Endodermal cell (in vitro differentiated cells): ENCODE results near the gene ENG. TPM values are rescaled to one million over a fixed set of nuclear protein-coding genes. Genes with fewer than 3 reads are reported as not detected.

Experiments
- DNase-seq: peaks from one replicate; pipeline ENCODE4 v3.0.0-alpha.2; 2017
- H3K27ac ChIP-seq: 2 replicates; pipeline ENCODE4 v1.5.1; 2013; ENCODE audit warnings: mild to moderate bottlenecking, low read depth, low read length, moderate library complexity
- H3K27me3 ChIP-seq: 2 replicates; pipeline ENCODE4 v1.6.1; 2013; ENCODE audit warnings: mild to moderate bottlenecking, low read length, moderate library complexity; ENCODE audit not compliant: insufficient read depth, control insufficient read depth, poor library complexity, severe bottlenecking
- H3K36me3 ChIP-seq: 2 replicates; pipeline ENCODE4 v1.7.0; 2013; ENCODE audit warnings: mild to moderate bottlenecking, low read length, moderate library complexity; ENCODE audit not compliant: control insufficient read depth, insufficient read depth
- H3K4me1 ChIP-seq: one replicate; pipeline ENCODE4 v1.7.0; 2013; ENCODE audit warnings: low read length; ENCODE audit not compliant: control insufficient read depth, insufficient read depth
- H3K4me3 ChIP-seq: 2 replicates; pipeline ENCODE4 v1.5.1; 2013; ENCODE audit warnings: mild to moderate bottlenecking, low read length, moderate library complexity
- H3K9ac ChIP-seq: 2 replicates; pipeline ENCODE4 v1.6.1; 2013; ENCODE audit warnings: mild to moderate bottlenecking, low read length, moderate library complexity; ENCODE audit not compliant: poor library complexity, severe bottlenecking; ENCODE audit errors: extremely low read depth
- H3K9me3 ChIP-seq: 2 replicates; pipeline ENCODE4 v1.6.1; 2013; ENCODE audit warnings: mild to moderate bottlenecking, low read length, moderate library complexity; ENCODE audit not compliant: control insufficient read depth
- H3K27ac Mint-ChIP-seq: 2 replicates; pipeline ENCODE4 v1.8.0; 2020; ENCODE audit warnings: mixed read lengths
- H3K27me3 Mint-ChIP-seq: 2 replicates; pipeline ENCODE4 v1.8.0; 2021; ENCODE audit warnings: mild to moderate bottlenecking, mixed read lengths; ENCODE audit not compliant: insufficient read depth
- H3K36me3 Mint-ChIP-seq: 2 replicates; pipeline ENCODE4 v1.8.0; 2020; ENCODE audit warnings: low read depth, mixed read lengths
- H3K4me1 Mint-ChIP-seq: 2 replicates; pipeline ENCODE4 v1.8.0; 2020; ENCODE audit warnings: mixed read lengths
- H3K4me3 Mint-ChIP-seq: 2 replicates; pipeline ENCODE4 v1.8.0; 2020; ENCODE audit warnings: mild to moderate bottlenecking, moderate library complexity, mixed read lengths
- H3K9me3 Mint-ChIP-seq: 2 replicates; pipeline ENCODE4 v1.8.0; 2020; ENCODE audit warnings: mild to moderate bottlenecking, mixed read lengths
- CTCF ChIP-seq: fragments of 200-600 bp; sonication (generic); conservative IDR thresholded peaks from 2 replicates; pipeline ENCODE4 v1.5.0; 2021; ENCODE audit warnings: antibody characterized with exemption, mild to moderate bottlenecking
- WGBS, 2 experiments: methylation state at CpG; one replicate each; pipeline versions ENCODE4 v1.1.5 to v1.1.7; 2013; ENCODE audit warnings: missing lambda C conversion rate in 2 of 2, mixed read lengths in 1 of 2; ENCODE audit not compliant: insufficient coverage in 1 of 2, insufficient read length in 1 of 2; 5-methylcytosine and 5-hydroxymethylcytosine counted together
- total RNA-seq, 2 donors: library from RNA; stranded (reverse); fragmentation: NEBNext Ultra II Directional in 1 of 2; extraction: Animal tissue kit (Norgen Biotek cat#: 25700) in 1 of 2; gene quantifications; 2 replicates in 1 of 2; 3 replicates in 1 of 2; pipeline ENCODE4 v1.2.1, GENCODE V29; 2021

ENG gene
- total RNA-seq, 2 donors from 2014 or later: 2.2 to 2.4 TPM

GRCh38 chr9:127808347-127809001 lies 46.0 kb downstream of the ENG start:
- H3K4me1 ChIP-seq: peaks cover 16% of the 10 kb centered on the region
- H3K27ac Mint-ChIP-seq: no peak overlapping the region
- H3K9ac ChIP-seq: no peak overlapping the region
- peaks cover 6% of the 10 kb centered on the region for H3K4me1 Mint-ChIP-seq
- H3K27ac ChIP-seq: no peak overlapping the region
- H3K27me3 ChIP-seq: no peaks in the 10 kb centered on the region
- no peaks in the 10 kb centered on the region for H3K9me3 ChIP-seq
- 90 to 92% methylated on average over 4 to 17 of the region's 17 CpGs for WGBS, 2 experiments
- H3K9me3 Mint-ChIP-seq: no peaks in the 10 kb centered on the region
- no peaks in the 10 kb centered on the region for H3K27me3 Mint-ChIP-seq
- H3K36me3 Mint-ChIP-seq: peaks cover 30% of the 10 kb centered on the region
- no peak for TF ChIP-seq CTCF
- H3K4me3 Mint-ChIP-seq: no peak overlapping the region
- no peak for DNase-seq
- peaks cover 48% of the 10 kb centered on the region for H3K36me3 ChIP-seq
- H3K4me3 ChIP-seq: no peak overlapping the region

- WGBS, 2 experiments: 96 to 97% methylated on average over 10 to 14 of the region's 14 CpGs
- no peak overlapping the region for H3K4me3 ChIP-seq
- no peaks in the 10 kb centered on the region for H3K9me3 Mint-ChIP-seq
- no peak overlapping the region for H3K27ac Mint-ChIP-seq
- no peak overlapping the region for H3K27ac ChIP-seq
- no peak for DNase-seq
- H3K9me3 ChIP-seq: no peaks in the 10 kb centered on the region
- no peaks in the 10 kb centered on the region for H3K27me3 ChIP-seq
- peaks cover 33% of the 10 kb centered on the region for H3K36me3 ChIP-seq
- H3K27me3 Mint-ChIP-seq: no peaks in the 10 kb centered on the region
- peaks cover 6% of the 10 kb centered on the region for H3K4me1 Mint-ChIP-seq
- H3K4me3 Mint-ChIP-seq: no peak overlapping the region
- H3K9ac ChIP-seq: no peak overlapping the region
- H3K36me3 Mint-ChIP-seq: peaks cover 24% of the 10 kb centered on the region
- TF ChIP-seq CTCF: no peak
- H3K4me1 ChIP-seq: peaks cover 16% of the 10 kb centered on the region
These were observed 47.6 kb downstream of the ENG start for GRCh38 chr9:127806871-127807270.

GRCh38 chr9:127805620-127806019 lies 48.8 kb downstream of the ENG start:
- peak; percentile 84 for TF ChIP-seq CTCF
- H3K4me1 Mint-ChIP-seq: peaks cover 6% of the 10 kb centered on the region
- Histone ChIP-seq H3K27ac (no peak overlapping the region), H3K4me3 (no peak overlapping the region), H3K4me1 (peaks cover 16% of the 10 kb centered on the region), H3K9ac (no peak overlapping the region), H3K36me3 (peaks cover 29% of the 10 kb centered on the region), H3K9me3 (no peaks in the 10 kb centered on the region), H3K27me3 (no peaks in the 10 kb centered on the region)
- H3K9me3 Mint-ChIP-seq: no peaks in the 10 kb centered on the region
- no peak overlapping the region for H3K4me3 Mint-ChIP-seq
- H3K36me3 Mint-ChIP-seq: peaks cover 22% of the 10 kb centered on the region
- DNase-seq: peak; percentile 94
- peak overlapping the region; percentile 69 for H3K27ac Mint-ChIP-seq
- WGBS, 2 experiments: 75% methylated on average over 7 to 8 of the region's 8 CpGs
- no peaks in the 10 kb centered on the region for H3K27me3 Mint-ChIP-seq
